HT-29 (cell line): ENCODE measurements around the gene CCL13. TPM values are rescaled to one million over a fixed set of nuclear protein-coding genes. Genes with fewer than 3 reads are reported as not detected.

Source experiments
- DNase-seq: peaks from one replicate; pipeline ENCODE4 v3.0.0-alpha.2; 2015; ENCODE audit warnings: low spot score
- total RNA-seq: library from RNA; depleted of rRNA; stranded (reverse); fragments of >200 nt; shearing (Covaris generic); gene quantifications from 2 replicates; pipeline ENCODE4 v1.2.3, GENCODE V29; 2014

CCL13 gene
- total RNA-seq, 1 experiment from 2014 or later = not detected

GRCh38 chr17:34363183-34363661 is 6.9 kb downstream of the CCL13 start, which contains the start of gene CCL1:
Gene CCL1, minus strand, starts transcription at chr17:34363233. Its CDS starts 72 bp downstream, at chr17:34363161.
- no peak for DNase-seq

DNA sequence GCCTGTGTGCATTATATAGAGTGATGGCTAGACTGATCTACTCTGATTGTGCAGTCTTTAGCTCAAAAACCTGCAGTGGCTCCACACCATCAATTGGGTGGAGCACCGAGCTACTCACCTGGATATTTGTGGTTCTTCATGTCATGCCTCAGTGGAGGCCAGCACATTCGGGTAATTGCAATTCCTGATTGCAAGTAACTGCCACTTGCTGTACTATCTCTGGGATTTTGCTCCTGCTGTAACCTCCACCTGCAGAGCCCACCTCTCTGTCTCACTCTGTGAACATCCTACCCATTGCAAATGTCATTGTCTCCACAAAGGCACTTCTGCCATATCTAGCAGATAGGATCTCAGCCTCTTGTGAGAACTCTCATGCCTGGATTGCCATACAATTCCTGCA is 8.5 kb downstream of the CCL13 start:
- no peak for DNase-seq

DNA sequence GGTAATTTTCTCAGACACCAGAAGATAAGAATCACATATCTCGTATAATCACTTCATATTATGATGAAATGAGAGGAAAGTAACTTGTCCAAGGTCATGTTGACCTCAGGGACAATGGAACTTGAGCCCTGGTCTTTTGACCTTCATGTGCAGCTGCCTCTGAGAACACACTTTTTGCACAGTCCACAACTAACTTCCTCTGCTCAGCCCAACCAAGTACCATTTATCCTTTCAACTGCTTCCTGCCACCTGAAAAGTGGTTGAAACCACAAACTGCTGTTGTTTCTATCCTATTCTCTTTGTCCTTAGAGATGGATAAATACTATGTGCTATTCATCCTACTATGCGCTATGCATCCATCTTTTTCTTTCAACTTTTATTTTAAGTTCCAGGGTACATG is 9.1 kb downstream of the CCL13 start:
- DNase-seq = no peak

- DNase-seq = no peak
These were observed 9.7 kb downstream of the CCL13 start for GRCh38 chr17:34366010-34366409.

DNA sequence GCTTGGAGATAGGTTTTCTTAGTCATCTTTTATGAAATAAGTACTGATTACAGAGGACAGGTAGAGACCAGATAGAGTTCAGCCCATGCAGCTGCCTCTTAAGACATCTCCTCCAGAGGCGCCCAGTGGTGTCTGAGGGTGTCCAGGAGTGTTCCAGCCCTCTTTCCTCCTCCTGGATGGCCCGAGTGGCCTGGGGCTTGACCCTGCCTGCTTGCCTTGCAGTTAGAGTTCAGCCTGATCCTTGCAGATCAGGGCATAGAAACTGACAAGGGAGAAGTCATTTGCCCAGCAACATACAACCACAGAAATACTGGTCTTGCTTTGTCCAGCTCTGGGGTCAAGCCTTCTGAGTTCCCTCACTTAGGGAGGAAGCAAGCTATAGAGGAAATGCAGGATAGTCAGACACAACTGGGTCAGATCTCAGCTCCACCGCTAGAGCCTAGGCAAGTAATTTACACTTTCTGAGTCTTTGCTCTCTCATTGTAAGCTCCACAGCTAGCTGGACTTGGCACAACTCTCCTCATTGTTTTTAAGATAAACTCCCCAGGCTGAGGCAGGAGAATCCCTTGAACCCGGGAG is 10.3 kb downstream of the CCL13 start:
- DNase-seq = no peak

DNA sequence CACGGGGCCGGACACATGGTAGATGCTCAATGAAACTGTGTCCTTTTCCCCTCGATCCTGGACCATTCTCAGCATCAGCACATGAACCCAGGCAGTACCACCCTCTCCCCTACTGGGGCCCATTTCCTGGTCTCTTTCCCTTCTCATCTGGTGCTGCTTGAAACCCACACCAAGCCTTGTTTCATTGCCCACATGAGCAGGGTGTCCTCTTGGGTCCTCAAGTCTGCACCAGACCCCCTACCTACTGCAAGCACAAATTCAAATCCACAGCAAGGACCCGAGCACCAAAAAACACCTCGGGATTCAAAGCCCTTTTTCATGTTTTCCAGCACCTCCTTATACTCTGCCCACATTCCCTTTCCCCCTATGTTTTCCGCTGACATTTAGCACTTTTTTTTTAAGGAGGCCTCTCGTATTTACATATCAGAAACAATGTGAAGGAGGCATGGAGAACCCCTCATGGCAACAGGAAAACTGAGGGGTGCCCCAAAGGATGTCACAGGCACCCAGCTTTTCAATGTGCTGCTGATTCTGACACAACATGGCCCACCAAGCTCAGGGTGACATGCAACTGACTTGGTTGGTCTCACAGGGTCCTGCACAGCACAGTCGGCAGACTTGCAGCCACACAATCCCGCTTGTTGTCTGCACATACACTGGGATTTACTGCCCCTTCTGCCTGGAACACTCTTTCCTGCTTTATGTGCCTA is 11.4 kb downstream of the CCL13 start:
- DNase-seq = no peak

GRCh38 chr17:34368196-34368945 is 12.1 kb downstream of the CCL13 start:
- DNase-seq = no peak

- DNase-seq = no peak
These were observed 12.7 kb downstream of the CCL13 start for GRCh38 chr17:34368946-34369500.

DNA sequence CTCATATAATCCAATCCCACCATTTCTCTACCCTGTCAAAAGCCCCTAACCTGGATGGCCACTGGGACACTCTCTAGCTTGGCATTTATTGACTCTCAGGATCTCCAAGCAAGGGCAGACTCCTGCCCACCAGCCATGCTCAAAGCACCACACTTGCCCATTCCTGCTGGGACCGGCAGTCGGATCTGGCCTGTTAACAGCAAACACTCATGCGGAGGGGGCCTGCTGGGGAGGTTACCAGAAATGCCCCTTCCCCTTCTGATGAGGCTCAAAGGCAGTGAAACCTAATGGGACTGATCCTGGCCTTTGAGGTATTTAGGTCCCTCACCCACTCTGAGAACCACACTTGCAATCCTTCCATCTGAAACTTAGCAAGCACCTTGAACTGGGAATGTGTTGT is 13.3 kb downstream of the CCL13 start:
- DNase-seq = no peak

DNA sequence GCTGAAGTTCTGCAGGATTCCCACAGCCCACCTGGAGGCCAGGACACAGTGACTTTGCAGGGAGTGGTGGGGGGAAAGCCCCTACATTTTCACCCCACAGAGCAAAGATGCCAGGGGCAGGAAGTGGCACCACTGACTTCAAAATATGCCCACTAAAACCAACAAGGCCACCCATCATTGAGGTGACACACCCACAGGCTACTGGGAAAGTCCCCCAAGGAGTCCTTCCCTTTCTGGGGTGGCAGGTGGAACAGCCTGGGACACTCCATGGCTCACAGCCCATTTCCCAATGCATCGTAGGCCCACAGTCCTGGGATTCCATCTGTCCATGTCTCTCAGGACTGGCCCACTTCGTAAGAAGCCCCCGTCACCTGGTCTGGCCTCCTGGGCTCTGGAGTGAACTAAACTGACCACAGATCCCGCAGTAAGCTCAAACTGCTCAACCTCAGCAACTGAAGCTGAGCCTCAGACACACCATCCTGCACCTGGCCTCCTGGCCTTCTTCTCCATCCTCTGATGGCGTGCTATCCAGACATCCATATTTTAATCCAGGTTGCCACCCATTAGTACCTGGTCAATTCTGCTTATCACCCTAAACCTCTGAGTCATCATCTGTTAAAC is 14.2 kb downstream of the CCL13 start:
- no peak for DNase-seq

DNA sequence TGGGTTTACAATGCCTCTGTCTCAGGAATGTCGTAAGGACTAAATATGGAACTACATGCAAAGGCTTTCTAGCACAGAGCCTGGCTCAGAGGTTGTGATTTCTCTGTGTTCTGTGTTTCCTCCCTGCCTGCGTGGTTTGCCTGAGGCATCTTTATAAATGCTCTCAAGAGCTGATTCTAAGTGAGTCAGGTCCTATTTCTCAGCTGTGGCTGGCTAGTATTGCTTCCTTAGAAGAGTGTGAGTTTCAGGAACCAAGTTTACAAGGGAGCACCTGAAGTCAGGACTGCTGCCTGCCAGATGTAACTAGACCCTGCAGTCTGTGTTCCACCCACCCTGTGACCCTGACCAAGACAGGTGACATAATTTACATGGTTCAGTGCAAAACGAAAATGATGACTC is 14.7 kb downstream of the CCL13 start:
- no peak for DNase-seq

DNA sequence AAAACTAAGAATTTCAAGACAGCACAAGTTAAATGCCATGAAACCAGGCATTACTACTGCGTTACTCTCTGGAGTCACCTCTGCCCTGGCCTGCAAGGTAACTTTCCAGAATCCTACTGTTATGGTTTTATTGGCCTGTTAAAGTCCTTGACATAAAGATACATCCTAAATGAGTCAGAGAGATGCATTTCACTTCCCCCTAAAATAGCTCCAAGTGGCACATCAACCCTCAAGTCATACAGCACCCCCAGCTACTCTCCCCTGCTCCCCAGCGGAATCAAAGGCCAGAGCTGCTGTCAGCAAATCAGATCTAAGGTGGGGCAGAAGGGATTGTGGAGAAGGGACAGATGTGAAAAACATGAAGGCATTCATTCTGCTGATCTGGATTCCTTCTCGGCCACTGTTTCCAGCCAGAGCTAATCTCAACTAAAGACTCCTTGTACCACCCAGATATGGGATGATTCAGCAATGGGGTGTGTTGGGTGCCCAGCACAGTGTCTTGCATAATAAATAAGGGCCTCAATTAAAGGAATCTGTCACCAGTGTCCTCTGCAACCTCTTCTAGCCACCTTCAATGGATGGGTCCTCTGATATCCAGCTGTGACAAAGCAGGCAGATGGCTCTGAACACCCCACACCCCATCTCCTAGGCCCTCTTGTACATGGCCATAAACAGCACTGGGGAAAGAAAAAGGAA is 15.3 kb downstream of the CCL13 start:
- no peak for DNase-seq

- DNase-seq = no peak
These were observed 18.2 kb downstream of the CCL13 start for GRCh38 chr17:34374457-34374856.

DNA sequence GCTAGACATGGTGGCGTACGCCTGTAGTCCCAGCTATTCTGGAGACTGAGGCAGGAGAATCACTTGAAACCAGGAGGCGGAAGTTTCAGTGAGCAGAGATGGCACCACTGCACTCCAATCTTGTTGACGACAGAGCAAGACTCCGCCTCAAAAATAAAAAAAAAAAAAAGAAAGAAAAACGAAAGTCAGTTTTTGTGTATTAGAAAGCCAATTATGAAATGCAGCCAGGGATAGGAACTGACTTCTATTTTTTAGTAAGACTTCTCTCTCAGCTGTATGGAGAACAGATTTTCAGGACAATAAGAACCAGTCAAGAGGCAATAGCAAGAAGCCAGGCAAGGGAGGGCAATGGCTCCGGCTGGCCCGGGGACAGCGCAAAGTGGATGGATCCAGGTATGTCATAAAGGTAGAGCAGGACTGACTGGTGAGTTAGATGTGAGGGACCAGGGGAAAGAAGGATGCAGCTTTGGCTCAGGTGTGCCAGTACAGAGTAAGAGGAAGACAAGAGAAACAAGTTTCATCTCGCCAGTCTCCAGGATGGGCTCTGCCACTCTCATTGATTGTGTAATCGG is 19.2 kb downstream of the CCL13 start:
- DNase-seq = no peak

DNA sequence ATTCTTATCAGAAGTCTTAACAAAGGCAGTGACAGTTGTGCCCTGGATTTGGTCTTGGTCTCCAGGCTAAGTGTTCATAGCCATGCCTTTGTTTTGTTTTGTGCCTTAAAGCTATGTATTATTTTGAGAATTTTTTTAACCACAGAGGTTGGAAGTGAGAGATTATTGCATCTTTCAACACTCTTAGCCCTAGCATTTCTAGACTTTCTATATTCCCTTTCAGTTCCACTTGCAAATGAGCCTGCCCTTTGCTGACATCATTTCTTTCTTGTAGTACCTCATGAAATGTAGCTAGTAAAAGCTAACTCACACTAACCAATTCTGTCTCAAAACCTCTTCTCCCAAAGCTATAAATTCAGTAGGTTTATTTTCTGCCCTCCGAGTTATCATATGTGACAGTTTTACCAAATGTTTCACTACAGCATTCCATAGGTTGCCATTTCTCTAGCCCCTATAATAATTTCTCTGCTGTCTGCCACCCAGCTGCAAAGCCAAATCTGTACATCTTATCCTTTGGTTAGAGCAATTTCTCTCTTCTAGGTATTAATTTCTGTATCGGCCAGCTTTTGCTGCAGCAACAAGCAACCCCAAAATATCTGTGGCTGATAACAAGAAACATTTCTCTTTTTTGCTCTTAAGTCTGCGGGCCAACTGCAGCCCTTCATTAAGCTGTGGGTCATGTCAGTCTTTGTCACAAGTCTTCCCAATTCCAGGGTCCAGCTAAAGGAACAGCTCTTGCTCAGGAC is 21.0 kb downstream of the CCL13 start:
- no peak for DNase-seq

- no peak for DNase-seq
These were observed 22.4 kb downstream of the CCL13 start for GRCh38 chr17:34378664-34379101.

- no peak for DNase-seq
These were observed 23.6 kb downstream of the CCL13 start for GRCh38 chr17:34379868-34380267.

DNA sequence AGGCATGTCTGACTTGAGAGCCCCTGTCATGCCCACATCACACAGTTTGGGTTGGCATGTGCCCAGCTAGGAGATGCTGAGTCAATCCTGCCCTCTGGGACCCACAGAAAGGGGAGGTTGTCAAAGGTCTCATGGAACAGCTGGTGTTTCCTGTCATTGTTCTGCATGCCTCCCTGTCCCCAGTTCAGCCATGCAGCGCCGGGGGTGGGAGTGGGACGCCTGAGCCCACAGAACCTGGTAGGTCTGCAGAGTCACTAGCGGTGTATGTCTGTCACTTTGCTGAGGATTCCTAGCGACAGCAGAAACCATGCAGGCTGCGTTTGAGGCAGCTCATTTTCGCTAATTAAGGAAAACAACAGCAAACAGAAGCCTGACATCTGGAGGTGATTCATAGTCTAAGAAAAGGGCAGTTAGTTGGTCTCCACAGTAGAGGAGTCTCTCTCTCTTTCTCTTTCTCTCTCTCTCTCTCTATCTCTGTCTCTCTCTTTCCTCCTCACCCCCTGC is 26.4 kb downstream of the CCL13 start:
- no peak for DNase-seq

GRCh38 chr17:34383216-34383615 is 26.9 kb downstream of the CCL13 start:
- no peak for DNase-seq

GRCh38 chr17:34384271-34384670 is 28.0 kb downstream of the CCL13 start:
- DNase-seq = no peak
